ENCODE results near the gene S100A3. TPM values are rescaled to one million over a fixed set of nuclear protein-coding genes. Genes with fewer than 3 reads are reported as not detected.
A peak's percentile ranks its signal among the peaks of the same experiment; 100 is the strongest.

S100A3 gene
- polyA plus RNA-seq, 2 of the 4 experiments (the other 2 are of a cell fraction), result 25.0 to 74.0 TPM

DNA sequence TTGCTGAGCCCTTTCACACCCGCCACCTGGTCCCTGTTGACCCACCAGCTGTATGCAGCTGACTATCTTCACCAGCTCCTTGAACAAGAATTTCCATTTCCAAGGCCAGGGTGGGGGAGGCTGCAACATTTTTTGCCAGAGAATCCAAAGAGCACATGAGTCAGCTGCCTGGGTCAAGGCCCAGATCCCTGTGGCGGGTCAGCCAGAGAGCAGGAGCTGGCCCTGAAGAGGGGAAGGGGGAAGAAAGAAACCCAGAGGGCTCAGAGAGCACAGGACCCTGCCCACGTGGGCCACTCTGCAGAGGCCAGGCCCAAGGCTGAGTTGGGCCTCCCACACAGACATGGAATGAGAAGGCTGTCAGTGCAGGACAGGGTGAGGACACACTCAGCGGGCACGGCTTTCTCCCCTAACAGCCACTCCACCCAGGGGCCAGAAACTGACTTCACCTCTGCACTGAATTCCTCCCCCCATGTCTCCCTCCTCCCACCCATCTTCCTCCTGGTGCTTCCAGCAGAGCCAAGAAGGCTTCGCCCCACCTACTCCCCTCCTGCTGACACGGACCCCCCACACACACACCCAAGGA lies 42.1 kb downstream of the S100A3 start (continued):
- TF ChIP-seq, protein P1, sequence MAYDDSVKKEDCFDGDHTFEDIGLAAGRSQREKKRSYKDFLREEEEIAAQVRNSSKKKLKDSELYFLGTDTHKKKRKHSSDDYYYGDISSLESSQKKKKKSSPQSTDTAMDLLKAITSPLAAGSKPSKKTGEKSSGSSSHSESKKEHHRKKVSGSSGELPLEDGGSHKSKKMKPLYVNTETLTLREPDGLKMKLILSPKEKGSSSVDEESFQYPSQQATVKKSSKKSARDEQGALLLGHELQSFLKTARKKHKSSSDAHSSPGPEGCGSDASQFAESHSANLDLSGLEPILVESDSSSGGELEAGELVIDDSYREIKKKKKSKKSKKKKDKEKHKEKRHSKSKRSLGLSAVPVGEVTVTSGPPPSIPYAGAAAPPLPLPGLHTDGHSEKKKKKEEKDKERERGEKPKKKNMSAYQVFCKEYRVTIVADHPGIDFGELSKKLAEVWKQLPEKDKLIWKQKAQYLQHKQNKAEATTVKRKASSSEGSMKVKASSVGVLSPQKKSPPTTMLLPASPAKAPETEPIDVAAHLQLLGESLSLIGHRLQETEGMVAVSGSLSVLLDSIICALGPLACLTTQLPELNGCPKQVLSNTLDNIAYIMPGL (CRISPR knock-in tag; IDR thresholded peaks at IDR 0.05; ENCODE audit: borderline replicate concordance), result no peak
- TF ChIP-seq HOXA7 (CRISPR knock-in tag; IDR thresholded peaks at IDR 0.05) (no peak), RARB (CRISPR knock-in tag; IDR thresholded peaks at IDR 0.05) (no peak), BHLHE40 (IDR thresholded peaks at IDR 0.05; ENCODE audit: low read depth, low read length) (no peak), KDM1A (IDR thresholded peaks at IDR 0.05; ENCODE audit: low read depth) (no peak), ZC3H11A (IDR thresholded peaks at IDR 0.05) (no peak), NR3C1 (IDR thresholded peaks at IDR 0.05) (no peak), EHF (CRISPR knock-in tag; IDR thresholded peaks at IDR 0.05) (no peak), KDM5A (IDR thresholded peaks at IDR 0.05) (no peak), MAFK (IDR thresholded peaks at IDR 0.05; ENCODE audit: partially characterized antibody) (no peak), MYC (IDR thresholded peaks at IDR 0.05; ENCODE audit: borderline replicate concordance, low read length) (no peak), PHF8 (IDR thresholded peaks at IDR 0.05; ENCODE audit: borderline replicate concordance, low read depth) (no peak), SREBF2 (IDR thresholded peaks at IDR 0.05) (no peak), HEYL (CRISPR knock-in tag; IDR thresholded peaks at IDR 0.05) (no peak), FOSB (CRISPR knock-in tag; IDR thresholded peaks at IDR 0.05) (no peak), SMC3 (IDR thresholded peaks at IDR 0.05) (no peak), MAZ (IDR thresholded peaks at IDR 0.05; ENCODE audit: borderline replicate concordance, low read depth, low read length) (no peak), TFCP2L1 (CRISPR knock-in tag; IDR thresholded peaks at IDR 0.05) (no peak), EHMT2 (IDR thresholded peaks at IDR 0.05; ENCODE audit: low read depth) (no peak), CBX8 (IDR thresholded peaks at IDR 0.05) (no peak), CHD2 (IDR thresholded peaks at IDR 0.05; ENCODE audit: low read length, partially characterized antibody) (no peak), NFE2L2 (conservative IDR thresholded peaks at IDR 0.05; ENCODE audit: low read length) (no peak), ZFP36 (IDR thresholded peaks at IDR 0.05; ENCODE audit: borderline replicate concordance, partially characterized antibody) (no peak)
- TF ChIP-seq, protein P2, sequence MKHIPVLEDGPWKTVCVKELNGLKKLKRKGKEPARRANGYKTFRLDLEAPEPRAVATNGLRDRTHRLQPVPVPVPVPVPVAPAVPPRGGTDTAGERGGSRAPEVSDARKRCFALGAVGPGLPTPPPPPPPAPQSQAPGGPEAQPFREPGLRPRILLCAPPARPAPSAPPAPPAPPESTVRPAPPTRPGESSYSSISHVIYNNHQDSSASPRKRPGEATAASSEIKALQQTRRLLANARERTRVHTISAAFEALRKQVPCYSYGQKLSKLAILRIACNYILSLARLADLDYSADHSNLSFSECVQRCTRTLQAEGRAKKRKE (CRISPR knock-in tag; IDR thresholded peaks at IDR 0.05; ENCODE audit: low read depth), result 0 out of 2 replicates have a peak, but pooled peaks have one; percentile 31
- TF ChIP-seq, protein P3, sequence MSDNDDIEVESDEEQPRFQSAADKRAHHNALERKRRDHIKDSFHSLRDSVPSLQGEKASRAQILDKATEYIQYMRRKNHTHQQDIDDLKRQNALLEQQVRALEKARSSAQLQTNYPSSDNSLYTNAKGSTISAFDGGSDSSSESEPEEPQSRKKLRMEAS (IDR thresholded peaks at IDR 0.05), result peak; percentile 63; the same call in 1 of the 2 replicates
- TF ChIP-seq, protein P4, sequence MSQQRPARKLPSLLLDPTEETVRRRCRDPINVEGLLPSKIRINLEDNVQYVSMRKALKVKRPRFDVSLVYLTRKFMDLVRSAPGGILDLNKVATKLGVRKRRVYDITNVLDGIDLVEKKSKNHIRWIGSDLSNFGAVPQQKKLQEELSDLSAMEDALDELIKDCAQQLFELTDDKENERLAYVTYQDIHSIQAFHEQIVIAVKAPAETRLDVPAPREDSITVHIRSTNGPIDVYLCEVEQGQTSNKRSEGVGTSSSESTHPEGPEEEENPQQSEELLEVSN (IDR thresholded peaks at IDR 0.05; ENCODE audit: borderline replicate concordance, low read depth), result 0 out of 2 replicates have a peak, but pooled peaks have one; percentile 25
- TF ChIP-seq, protein P5, sequence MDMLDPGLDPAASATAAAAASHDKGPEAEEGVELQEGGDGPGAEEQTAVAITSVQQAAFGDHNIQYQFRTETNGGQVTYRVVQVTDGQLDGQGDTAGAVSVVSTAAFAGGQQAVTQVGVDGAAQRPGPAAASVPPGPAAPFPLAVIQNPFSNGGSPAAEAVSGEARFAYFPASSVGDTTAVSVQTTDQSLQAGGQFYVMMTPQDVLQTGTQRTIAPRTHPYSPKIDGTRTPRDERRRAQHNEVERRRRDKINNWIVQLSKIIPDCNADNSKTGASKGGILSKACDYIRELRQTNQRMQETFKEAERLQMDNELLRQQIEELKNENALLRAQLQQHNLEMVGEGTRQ (IDR thresholded peaks at IDR 0.05), result peak; percentile 53; the same call in 1 of the 2 replicates
- TF ChIP-seq, protein P6, sequence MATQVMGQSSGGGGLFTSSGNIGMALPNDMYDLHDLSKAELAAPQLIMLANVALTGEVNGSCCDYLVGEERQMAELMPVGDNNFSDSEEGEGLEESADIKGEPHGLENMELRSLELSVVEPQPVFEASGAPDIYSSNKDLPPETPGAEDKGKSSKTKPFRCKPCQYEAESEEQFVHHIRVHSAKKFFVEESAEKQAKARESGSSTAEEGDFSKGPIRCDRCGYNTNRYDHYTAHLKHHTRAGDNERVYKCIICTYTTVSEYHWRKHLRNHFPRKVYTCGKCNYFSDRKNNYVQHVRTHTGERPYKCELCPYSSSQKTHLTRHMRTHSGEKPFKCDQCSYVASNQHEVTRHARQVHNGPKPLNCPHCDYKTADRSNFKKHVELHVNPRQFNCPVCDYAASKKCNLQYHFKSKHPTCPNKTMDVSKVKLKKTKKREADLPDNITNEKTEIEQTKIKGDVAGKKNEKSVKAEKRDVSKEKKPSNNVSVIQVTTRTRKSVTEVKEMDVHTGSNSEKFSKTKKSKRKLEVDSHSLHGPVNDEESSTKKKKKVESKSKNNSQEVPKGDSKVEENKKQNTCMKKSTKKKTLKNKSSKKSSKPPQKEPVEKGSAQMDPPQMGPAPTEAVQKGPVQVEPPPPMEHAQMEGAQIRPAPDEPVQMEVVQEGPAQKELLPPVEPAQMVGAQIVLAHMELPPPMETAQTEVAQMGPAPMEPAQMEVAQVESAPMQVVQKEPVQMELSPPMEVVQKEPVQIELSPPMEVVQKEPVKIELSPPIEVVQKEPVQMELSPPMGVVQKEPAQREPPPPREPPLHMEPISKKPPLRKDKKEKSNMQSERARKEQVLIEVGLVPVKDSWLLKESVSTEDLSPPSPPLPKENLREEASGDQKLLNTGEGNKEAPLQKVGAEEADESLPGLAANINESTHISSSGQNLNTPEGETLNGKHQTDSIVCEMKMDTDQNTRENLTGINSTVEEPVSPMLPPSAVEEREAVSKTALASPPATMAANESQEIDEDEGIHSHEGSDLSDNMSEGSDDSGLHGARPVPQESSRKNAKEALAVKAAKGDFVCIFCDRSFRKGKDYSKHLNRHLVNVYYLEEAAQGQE (IDR thresholded peaks at IDR 0.05), result no peak
- TF ChIP-seq, protein P7, sequence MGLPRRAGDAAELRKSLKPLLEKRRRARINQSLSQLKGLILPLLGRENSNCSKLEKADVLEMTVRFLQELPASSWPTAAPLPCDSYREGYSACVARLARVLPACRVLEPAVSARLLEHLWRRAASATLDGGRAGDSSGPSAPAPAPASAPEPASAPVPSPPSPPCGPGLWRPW (IDR thresholded peaks at IDR 0.05), result no peak

All from A549 (cell line).